ENCODE measurements around the gene B4GALNT4.
"Not testable (repeated sequence)": the region's sequence is repeated elsewhere in the genome, so short reads cannot be mapped to it uniquely, and the experiment has no call there.

B4GALNT4 gene

GRCh38 chr11:394034-394857 is 24.9 kb downstream of the B4GALNT4 start, which contains the start of gene PKP3:
Gene PKP3 (plus strand): TSS chr11:394209. CDS start chr11:394293, 84 bp downstream.
- DNase-seq, result no peak

DNA sequence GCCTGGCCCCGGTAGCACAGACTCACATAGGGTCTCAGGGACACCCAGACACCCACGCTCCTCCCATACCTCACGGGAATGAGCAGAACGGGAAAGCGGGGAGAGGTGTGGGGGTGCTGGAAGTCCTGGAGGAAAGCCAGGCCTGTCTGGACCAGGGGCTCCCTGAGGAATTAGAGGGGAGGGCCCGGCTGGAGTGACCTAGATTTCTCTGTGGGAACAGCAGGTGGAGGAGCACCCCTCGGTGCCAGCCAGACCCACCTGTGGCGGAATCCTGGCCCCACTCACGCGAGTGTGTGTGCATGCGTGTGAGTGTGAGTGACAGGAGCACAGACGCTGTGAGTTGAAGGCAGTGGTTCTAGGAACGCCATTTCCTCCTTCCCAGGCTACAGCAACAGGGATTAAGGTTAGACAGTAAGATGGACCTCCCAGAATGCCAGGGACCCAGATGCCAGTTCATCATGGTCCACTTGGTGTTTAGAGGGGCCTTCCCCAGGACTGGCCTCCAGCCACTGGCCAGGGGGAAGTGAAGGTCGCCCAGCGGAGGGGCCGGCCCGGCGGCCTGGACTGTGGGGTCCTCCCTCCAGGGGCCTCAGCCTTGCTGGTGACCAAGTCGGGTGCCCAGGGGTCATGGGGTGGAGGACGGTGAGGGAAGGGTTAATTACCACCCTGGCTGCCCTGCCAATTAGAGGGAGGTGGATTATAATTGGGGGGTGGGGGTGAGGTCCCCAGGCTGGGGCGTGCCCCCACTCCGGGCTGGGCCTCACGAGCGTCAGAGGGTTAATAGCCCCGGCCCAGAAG is 25.8 kb downstream of the B4GALNT4 start:
- DNase-seq, result no peak

GRCh38 chr11:395866-396265 is 26.6 kb downstream of the B4GALNT4 start:
- DNase-seq, result no peak

- DNase-seq, result no peak
These were observed 27.2 kb downstream of the B4GALNT4 start for GRCh38 chr11:396511-396947.

DNA sequence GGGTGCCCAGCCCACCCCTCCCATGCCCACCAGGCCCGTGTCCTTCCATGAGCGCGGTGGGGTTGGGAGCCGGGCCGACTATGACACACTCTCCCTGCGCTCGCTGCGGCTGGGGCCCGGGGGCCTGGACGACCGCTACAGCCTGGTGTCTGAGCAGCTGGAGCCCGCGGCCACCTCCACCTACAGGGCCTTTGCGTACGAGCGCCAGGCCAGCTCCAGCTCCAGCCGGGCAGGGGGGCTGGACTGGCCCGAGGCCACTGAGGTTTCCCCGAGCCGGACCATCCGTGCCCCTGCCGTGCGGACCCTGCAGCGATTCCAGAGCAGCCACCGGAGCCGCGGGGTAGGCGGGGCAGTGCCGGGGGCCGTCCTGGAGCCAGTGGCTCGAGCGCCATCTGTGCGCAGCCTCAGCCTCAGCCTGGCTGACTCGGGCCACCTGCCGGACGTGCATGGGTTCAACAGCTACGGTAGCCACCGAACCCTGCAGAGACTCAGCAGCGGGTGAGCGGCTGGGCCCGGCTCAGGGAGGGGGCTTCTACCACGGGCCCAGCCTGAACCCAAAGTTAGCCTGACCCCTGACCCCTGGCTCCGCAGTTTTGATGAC is 27.7 kb downstream of the B4GALNT4 start:
- DNase-seq, result no peak

- DNase-seq, result no peak
These were observed 29.5 kb downstream of the B4GALNT4 start for GRCh38 chr11:398826-399225.

- DNase-seq, result no peak
These were observed 30.5 kb downstream of the B4GALNT4 start for GRCh38 chr11:399731-400211.

DNA sequence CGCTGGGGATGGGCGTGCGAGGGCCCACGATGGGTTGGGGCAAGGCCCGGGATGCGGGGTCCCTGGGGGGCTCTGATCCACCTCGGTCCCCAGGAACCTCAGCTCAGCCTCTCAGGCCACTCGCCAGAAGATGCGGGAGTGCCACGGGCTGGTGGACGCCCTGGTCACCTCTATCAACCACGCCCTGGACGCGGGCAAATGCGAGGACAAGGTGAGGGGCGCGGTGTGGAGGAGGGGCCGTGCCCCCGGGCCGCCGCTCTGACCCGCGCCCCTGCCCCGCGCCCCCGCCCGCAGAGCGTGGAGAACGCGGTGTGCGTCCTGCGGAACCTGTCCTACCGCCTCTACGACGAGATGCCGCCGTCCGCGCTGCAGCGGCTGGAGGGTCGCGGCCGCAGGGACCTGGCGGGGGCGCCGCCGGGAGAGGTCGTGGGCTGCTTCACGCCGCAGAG is 31.0 kb downstream of the B4GALNT4 start:
- DNase-seq, result no peak

DNA sequence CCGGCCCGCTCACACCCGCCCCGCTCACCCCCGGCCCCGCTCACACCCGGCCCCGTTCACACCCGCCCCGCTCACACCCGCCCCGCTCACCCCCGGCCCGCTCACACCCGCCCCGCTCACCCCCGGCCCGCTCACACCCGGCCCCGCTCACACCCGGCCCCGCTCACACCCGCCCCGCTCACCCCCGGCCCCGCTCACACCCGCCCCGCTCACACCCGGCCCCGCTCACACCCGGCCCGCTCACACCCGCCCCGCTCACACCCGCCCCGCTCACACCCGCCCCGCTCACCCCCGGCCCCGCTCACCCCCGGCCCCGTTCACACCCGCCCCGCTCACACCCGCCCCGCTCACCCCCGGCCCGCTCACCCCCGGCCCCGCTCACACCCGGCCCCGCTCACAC is 31.9 kb downstream of the B4GALNT4 start:
- DNase-seq, result not testable (repeated sequence)

GRCh38 chr11:403021-403760 is 33.9 kb downstream of the B4GALNT4 start:
- no peak for DNase-seq

DNA sequence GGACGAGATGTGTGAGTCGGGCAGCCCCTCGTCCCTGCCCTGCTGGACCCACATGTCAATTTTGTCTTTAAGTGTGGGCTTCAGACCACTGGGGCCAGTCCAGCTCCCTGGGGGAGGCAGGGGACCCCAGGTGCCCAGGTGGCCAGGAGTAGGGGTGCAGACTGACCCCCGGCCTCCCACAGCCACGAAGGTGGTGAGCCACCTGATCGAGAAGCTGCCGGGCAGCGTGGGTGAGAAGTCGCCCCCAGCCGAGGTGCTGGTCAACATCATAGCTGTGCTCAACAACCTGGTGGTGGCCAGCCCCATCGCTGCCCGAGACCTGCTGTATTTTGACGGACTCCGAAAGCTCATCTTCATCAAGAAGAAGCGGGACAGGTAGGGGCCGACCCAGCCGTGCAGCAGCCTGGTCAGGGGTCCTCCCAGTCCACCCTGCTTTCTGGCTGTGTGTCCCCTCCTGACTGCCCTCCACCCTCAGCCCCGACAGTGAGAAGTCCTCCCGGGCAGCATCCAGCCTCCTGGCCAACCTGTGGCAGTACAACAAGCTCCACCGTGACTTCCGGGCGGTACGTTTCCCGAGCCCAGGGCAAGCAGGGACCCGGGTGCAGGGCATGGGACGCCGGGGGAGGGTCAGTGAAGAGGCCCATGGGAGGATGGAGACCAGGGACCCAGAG is 34.6 kb downstream of the B4GALNT4 start:
- DNase-seq, result no peak

DNA sequence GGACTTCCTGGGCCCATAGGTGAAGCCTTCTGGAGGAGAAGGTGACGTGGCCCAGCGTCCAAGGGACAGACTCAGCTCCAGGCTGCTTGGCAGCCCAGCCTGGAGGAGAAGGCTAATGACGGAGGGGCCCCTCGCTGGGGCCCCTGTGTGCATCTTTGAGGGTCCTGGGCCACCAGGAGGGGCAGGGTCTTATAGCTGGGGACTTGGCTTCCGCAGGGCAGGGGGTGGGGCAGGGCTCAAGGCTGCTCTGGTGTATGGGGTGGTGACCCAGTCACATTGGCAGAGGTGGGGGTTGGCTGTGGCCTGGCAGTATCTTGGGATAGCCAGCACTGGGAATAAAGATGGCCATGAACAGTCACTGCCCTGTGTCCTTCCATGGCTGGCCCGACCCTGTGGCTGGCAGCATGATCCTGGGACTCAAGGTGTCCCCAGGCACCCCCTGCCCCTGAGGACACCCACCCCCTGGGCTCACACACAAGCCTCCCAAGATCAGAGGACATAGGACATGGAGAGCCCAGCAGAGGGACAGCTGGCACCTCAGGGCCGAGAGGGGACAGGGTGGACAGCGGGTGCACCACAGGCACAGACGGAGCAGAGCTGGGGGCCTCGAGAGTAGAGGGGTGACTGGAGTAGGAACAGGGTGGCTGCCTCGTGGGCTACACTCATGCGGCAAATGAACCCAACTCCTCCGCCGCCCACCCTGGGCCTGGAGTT is 35.4 kb downstream of the B4GALNT4 start:
- DNase-seq, result no peak

- no peak for DNase-seq
These were observed 36.1 kb downstream of the B4GALNT4 start for GRCh38 chr11:405323-405953.

GRCh38 chr11:405954-406795 is 36.9 kb downstream of the B4GALNT4 start:
- no peak for DNase-seq

DNA sequence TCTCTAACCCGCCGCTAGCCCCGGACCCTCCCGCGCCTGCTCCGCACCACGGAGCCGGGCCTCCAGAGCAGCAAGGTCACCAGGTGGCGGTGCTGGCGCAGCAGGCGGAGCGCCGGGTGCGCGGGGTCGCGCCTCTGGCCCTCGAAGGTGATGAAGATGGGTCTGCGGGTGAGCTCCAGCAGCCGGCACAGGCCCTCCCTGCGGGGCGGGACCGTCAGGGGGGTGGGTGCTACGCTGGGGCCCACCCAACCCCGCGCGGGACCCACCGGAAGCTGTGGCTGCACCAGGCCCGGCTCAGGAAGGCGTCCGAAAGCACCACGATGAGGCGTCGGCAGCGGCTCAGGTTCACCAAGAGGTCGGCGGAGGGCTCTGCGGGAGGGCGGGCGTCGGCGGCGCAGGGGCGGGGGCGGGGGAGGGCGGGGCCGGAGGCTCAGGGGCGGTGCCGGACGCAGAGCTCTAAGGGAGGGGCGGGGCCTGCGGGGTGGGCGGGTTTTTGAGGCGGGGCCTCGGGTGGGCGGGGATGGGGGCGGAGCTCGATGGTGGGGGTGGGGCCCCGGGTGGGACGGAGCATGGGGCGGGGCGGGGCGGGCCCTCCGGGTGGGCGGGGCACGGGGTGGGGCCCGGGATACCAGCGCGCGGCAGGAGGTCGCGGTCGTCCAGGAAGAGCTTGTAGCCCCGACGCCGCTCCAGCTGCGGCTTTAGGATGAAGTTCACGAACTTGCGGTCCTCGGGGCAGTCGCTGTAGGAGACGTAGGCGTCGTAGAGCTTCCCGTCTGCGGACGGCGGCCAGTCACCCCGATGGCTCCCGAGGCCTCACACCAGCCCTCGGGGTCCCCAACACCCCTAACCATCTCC is 37.7 kb downstream of the B4GALNT4 start:
- DNase-seq, result peak; percentile 83

GRCh38 chr11:407651-408123 is 38.4 kb downstream of the B4GALNT4 start:
- DNase-seq, result no peak

DNA sequence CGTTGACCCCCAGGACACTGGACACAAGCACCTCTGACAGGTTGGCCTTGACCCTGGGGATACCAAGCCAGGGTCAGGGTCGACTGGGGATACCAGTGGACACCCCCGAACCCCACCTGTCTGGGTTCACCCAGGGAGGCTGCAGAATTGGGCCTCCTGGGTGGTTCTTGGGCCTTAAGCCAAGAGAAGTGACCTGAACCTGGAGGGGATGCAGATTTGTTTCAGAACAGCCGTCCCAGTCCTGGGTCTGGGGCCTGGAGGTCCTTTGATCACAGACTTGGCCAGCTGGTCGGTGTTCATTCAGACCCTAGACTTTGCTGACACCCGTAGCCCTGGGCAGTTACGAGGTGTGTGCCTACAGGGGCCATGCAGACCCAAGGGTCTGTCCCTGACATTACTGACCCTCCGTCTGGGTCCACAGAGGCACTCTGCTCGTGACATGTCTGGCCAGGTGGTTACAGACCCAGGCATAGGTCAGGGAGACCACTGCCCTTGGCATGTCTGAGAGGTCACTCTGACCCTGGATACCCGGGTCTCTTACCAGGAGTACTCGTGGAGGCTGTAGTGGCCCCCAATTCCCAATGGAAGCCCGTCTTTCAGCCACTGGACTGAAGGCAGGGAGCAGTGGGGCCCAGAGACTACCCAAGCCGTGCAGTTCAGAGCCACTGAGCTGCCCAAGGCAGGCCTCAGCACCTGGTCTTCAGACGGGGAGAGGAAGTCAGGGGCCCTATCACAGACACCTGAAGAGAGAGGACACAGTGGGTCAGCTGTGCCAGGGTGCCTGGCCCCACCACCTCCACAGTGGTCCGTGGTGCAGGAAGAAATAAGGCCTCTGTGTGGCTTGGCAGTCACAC is 39.1 kb downstream of the B4GALNT4 start:
- no peak for DNase-seq
